ENCODE results near the gene GFRAL.

Gene GFRAL

DNA sequence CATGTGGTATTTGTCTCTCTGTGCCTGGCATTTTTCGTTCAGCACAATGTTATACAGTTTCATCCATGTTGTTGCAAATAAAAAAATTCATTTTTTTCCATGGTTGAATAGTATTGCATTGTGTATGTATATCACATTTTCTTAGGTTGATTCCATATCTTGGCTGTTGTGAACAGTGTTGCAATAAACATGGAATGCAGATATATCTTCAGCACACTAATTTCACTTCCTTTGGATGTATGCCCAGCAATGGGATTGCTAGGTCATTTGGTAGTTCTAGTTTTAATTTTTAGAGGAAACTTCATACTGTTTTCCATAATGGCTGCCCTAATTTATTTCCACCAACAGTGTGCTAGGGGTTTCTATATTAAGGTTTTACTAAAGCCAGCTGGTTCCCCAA lies 52.6 kb downstream of the GFRAL start:
- no peak for DNase-seq (ENCODE audit: low read depth)
- TF ChIP-seq, protein P1, sequence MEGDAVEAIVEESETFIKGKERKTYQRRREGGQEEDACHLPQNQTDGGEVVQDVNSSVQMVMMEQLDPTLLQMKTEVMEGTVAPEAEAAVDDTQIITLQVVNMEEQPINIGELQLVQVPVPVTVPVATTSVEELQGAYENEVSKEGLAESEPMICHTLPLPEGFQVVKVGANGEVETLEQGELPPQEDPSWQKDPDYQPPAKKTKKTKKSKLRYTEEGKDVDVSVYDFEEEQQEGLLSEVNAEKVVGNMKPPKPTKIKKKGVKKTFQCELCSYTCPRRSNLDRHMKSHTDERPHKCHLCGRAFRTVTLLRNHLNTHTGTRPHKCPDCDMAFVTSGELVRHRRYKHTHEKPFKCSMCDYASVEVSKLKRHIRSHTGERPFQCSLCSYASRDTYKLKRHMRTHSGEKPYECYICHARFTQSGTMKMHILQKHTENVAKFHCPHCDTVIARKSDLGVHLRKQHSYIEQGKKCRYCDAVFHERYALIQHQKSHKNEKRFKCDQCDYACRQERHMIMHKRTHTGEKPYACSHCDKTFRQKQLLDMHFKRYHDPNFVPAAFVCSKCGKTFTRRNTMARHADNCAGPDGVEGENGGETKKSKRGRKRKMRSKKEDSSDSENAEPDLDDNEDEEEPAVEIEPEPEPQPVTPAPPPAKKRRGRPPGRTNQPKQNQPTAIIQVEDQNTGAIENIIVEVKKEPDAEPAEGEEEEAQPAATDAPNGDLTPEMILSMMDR (IDR thresholded peaks at IDR 0.05; ENCODE audit: insufficient read depth, low read depth, low read length, missing control alignments): no peak
- H3K4me3 ChIP-seq (ENCODE audit: low read depth, low read length): no peak overlapping the region

DNA sequence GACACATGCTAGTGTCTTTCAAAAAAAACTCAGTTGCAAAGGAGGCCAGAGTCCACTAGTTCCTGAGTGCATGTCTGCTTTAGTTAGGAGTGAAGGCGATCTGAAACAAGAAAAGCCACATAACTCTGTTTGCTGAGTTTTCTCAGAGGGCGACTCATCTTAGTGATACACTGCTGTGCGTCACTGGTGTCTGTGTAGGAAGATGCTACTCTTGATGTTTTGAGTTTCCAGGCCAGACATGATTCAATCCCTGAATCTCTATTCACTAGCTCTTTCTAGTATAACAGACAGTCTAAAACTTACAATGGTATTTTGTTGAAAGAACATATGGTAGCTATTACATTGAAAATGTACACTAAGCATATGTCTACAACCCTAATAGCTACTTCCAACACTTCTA lies 60.9 kb downstream of the GFRAL start:
- DNase-seq (ENCODE audit: low read depth): no peak
- H3K4me3 ChIP-seq (ENCODE audit: low read depth, low read length): no peak overlapping the region
- TF ChIP-seq, protein P1 (IDR thresholded peaks at IDR 0.05; ENCODE audit: insufficient read depth, low read depth, low read length, missing control alignments): no peak

DNA sequence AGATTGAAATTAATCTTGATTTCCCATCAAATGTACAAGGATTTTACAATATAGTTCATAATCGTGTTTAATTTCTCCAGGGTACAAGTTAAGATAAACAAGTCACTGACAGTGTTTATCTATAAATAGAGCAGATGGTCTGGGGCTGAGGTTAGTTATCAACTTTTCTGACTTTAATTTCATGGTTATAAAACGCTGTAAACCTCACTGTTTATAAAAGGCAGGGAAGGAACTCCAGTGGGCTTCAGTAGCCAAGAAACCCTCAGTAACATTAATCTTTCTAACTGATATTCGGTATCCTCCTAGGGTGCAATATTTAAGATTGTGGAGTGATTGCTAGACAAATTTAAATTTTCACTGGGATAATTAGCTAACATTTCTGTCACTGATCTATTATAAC lies 68.6 kb downstream of the GFRAL start:
- TF ChIP-seq, protein P1 (IDR thresholded peaks at IDR 0.05; ENCODE audit: insufficient read depth, low read depth, low read length, missing control alignments): no peak
- no peak for DNase-seq (ENCODE audit: low read depth)
- H3K4me3 ChIP-seq (ENCODE audit: low read depth, low read length): no peak overlapping the region

DNA sequence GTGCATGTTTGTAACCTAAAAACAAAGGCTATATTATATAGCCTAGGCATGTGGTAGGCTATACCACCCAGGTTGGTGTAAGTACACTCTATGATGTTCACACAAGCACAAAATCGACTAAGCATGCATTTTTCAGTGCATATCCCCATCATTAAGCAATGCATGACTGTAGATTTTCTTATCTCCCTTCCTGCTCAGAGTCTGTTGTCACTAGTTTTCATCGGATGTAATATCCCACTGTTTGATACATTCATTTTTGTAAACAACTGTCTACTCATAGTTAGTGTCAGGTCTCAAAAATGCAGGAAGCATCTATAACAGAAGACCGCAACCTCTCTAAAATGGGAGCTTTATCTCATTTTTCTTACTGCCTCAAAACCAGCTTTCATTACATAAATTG lies 70.7 kb downstream of the GFRAL start:
- no peak for DNase-seq (ENCODE audit: low read depth)
- H3K4me3 ChIP-seq (ENCODE audit: low read depth, low read length): no peak overlapping the region
- TF ChIP-seq, protein P1 (IDR thresholded peaks at IDR 0.05; ENCODE audit: insufficient read depth, low read depth, low read length, missing control alignments): no peak

DNA sequence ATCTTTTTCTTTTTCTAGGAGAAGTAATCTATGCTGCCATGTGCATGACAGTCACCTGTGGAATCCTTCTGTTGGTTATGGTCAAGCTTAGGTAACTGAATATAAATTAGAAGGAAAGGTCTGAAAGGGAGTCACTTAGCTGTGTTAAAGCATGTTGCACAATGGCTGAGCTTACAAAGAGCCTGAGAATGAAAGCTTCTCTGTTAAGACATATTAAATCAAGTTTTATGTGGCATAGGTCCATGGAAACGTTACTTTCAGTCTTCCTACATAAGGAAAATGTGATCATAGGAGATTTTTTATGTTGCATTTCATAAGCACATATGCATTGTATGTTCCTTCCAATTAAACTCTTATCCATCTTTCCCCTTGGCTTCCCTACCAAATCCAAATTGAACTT lies 72.1 kb downstream of the GFRAL start:
- no peak for DNase-seq (ENCODE audit: low read depth)
- TF ChIP-seq, protein P1 (IDR thresholded peaks at IDR 0.05; ENCODE audit: insufficient read depth, low read depth, low read length, missing control alignments): no peak
- H3K4me3 ChIP-seq (ENCODE audit: low read depth, low read length): no peak overlapping the region

DNA sequence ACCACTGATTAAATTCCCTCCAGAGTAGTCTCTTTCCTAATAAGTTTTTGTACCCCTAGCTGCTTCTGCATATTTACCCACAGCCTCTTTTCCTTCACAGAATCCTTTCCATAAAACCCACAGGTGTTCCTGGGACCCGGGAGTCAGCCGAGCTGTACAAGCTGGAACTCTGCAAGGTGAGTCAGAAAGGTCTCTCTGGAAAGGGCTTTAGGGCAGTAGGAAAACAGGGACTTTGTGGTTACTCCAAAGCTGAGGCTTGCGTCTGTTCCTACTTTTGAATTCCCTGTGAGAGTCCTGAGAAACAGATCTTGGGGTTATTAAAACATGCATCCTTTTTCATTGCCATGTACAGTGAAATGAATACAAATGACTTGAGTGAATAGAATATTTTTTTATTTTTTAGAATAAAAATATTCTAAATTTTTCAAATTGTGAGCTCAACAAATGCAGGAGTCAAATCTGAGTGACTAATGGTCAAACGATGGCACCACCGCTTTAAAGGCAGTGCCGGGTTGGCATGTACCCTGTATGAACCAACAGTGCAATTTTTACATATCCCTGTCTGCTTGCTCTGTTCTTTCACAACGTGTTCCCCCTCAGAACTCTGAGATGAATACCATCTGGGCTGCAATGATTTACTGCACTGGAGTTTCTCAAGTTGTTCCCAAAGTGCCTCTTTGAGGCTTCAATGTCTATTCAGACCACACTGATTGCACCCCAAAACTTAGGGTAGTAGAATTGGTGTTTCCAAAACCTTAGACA lies 78.4 kb downstream of the GFRAL start:
- TF ChIP-seq, protein P1 (IDR thresholded peaks at IDR 0.05; ENCODE audit: insufficient read depth, low read depth, low read length, missing control alignments): no peak
- no peak overlapping the region for H3K4me3 ChIP-seq (ENCODE audit: low read depth, low read length)
- no peak for DNase-seq (ENCODE audit: low read depth)

DNA sequence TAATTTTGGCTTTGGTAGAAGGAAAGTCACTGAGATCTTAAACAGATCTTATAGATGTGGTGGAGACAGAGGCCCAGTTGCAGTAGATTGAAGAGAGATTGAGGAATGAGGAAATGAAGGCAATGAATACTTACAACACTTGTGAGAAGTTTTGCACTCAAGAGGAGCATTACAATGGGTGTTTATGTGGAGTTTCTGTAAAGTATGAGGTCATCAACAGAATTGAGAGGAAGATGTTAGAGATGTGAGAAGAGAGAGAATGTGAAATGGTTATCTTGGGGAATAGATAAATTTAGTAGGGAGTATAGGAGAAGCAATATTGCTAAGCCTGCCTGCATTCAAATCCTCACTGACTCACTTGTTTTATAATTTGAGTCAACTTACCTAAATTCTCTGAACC lies 83.4 kb downstream of the GFRAL start:
- H3K4me3 ChIP-seq (ENCODE audit: low read depth, low read length): no peak overlapping the region
- DNase-seq (ENCODE audit: low read depth): no peak
- TF ChIP-seq, protein P1 (IDR thresholded peaks at IDR 0.05; ENCODE audit: insufficient read depth, low read depth, low read length, missing control alignments): no peak
